Gastroesophageal sphincter (tissue), 3 donors: ENCODE measurements around the gene PI16.

ENCODE experiments used
- CTCF ChIP-seq, 4 experiments: fragments of 200-600 bp in 2 of 4; fragments of 450-650 bp in 2 of 4; sonication (generic) in 1 of 4; IDR thresholded peaks; one replicate each; pipeline ENCODE4 v1.5.1; 2017 to 2019; ENCODE audit warnings: antibody characterized with exemption in 4 of 4, mild to moderate bottlenecking in 2 of 4, moderate library complexity in 2 of 4
- EP300 ChIP-seq: sonication (generic); formaldehyde crosslinking; IDR thresholded peaks from one replicate; pipeline ENCODE4 v1.6.1; 2017; ENCODE audit warnings: antibody characterized with exemption, mild to moderate bottlenecking
- POLR2A ChIP-seq, 2 donors: fragments of 450-650 bp; IDR thresholded peaks; one replicate each; pipeline ENCODE4 v1.6.1; 2017; ENCODE audit warnings: antibody characterized with exemption in 2 of 2, mild to moderate bottlenecking in 2 of 2, moderate library complexity in 1 of 2
- POLR2AphosphoS5 ChIP-seq: sonication (generic); formaldehyde crosslinking; IDR thresholded peaks from one replicate; pipeline ENCODE4 v1.6.1; 2017; ENCODE audit warnings: antibody characterized with exemption

DNA sequence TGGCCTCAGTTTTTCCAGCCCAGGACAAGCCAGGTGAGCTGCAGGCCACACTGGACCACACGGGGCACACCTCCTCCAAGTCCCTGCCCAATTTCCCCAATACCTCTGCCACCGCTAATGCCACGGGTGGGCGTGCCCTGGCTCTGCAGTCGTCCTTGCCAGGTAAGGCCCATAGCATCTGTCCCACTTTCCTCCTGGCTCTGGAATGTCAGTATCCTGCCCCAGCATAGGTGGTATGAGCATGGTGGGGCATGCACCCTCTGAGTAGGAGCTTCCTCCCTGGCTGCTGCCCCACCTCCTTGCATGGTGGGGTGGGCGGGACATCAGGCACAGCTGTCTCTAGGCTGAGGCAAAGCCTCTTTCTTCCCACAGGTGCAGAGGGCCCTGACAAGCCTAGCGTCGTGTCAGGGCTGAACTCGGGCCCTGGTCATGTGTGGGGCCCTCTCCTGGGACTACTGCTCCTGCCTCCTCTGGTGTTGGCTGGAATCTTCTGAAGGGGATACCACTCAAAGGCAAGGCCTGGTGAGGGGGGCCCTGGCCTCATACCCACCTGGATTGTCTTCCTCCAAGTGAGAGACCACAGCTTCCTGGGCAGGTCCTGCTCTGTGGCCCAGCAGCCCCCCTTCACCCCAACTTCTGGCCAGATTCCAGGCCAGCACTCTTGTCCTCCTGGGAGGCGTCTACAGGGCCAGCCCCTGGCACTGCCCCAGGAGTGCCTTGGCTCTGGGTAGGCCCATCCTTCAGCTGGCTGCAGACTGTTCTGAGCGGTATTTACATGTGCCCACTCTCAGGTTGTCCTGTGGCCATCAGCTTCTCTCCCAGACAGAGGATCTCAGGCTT is 9.1 kb downstream of the PI16 start:
- no peak for TF ChIP-seq CTCF (IDR thresholded peaks at IDR 0.05)
- no peak for TF ChIP-seq POLR2A (IDR thresholded peaks at IDR 0.05)
- no peak for TF ChIP-seq POLR2AphosphoS5
- no peak for TF ChIP-seq EP300
